Neural cell (in vitro differentiated cells): ENCODE measurements around the gene FOSL1.

Experiments used
- CTCF ChIP-seq: fragments of 450-650 bp; IDR thresholded peaks from 2 replicates; pipeline ENCODE4 v1.5.1; 2014; ENCODE audit warnings: antibody characterized with exemption, mild to moderate bottlenecking, moderate library complexity; ENCODE audit not compliant: poor library complexity, severe bottlenecking
- EZH2 ChIP-seq: fragments of 200-600, 300-800 bp; shearing (Covaris generic), sonication (generic); IDR thresholded peaks from 2 replicates; pipeline ENCODE4 v1.6.1; 2014; ENCODE audit warnings: antibody characterized with exemption, low read length, borderline replicate concordance, mild to moderate bottlenecking; ENCODE audit not compliant: insufficient read depth, poor library complexity, severe bottlenecking
- POLR2AphosphoS5 ChIP-seq: IDR thresholded peaks from 2 replicates; pipeline ENCODE4 v1.6.1; 2012
- RAD21 ChIP-seq: fragments of 450-650 bp; conservative IDR thresholded peaks from 2 replicates; pipeline ENCODE4 v1.6.1; 2014; ENCODE audit warnings: antibody characterized with exemption, mild to moderate bottlenecking, moderate library complexity
- REST ChIP-seq: IDR thresholded peaks from 2 replicates; pipeline ENCODE4 v1.6.1; 2012; ENCODE audit warnings: borderline replicate concordance

DNA sequence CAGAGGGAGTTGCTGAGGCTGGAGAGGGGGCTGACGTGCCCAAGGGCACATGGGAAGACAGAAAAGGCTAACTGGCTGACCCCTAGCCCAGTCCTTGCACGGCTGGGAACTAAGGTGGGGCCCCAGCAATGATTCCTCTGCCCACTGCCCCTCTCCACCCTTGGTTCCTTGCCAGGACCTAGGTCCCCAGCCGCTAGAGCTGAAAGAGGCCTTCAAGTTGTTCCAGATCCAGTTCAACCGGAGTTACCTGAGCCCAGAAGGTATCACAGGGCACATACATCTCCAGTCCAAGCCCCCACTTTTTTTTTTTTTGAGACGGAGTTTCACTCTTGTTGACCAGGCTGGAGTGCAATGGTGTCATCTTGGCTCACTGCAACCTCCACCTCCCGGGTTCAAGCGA lies 20.2 kb downstream of the FOSL1 start:
- TF ChIP-seq CTCF (no peak), RAD21 (no peak), POLR2AphosphoS5 (no peak), EZH2 (no peak), REST (no peak)
